Measurements from ENCODE around the gene ROBO3. TPM values are rescaled to one million over a fixed set of nuclear protein-coding genes. Genes with fewer than 3 reads are reported as not detected.
A peak's percentile ranks its signal among the peaks of the same experiment; 100 is the strongest.

Gene ROBO3
- total and polyA plus RNA-seq, 12 donors = 1.7 to 87.4 (median 19.1) TPM

DNA sequence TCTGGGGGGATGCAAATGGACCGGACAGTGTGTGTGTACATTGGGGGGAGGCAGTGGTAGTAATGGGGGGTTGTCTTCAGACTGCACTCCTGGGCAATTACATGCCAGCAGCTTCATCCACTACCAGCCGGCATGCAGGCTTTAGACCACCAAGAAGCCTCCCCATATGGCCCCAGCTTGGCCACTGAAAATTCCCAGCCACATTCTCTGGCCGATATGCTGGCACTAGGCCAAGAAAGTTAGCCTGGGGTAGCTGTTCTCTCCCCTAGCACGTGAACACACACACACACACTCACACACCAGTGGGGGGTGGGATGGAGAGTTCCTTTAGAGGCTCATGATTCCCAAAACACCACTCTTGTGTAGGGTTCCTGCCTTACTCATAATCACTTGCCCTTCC is 3.6 kb upstream of the ROBO3 start:
- no peaks in the 10 kb centered on the region for H3K36me3 ChIP-seq (replicated peaks in 1 of 2)
- H3K4me3 ChIP-seq = no peak overlapping the region
- no peaks in the 10 kb centered on the region for H3K9me3 ChIP-seq (replicated peaks in 1 of 3)
- no peak for TF ChIP-seq POLR2A (IDR thresholded peaks at IDR 0.05)
- TF ChIP-seq, protein P1, sequence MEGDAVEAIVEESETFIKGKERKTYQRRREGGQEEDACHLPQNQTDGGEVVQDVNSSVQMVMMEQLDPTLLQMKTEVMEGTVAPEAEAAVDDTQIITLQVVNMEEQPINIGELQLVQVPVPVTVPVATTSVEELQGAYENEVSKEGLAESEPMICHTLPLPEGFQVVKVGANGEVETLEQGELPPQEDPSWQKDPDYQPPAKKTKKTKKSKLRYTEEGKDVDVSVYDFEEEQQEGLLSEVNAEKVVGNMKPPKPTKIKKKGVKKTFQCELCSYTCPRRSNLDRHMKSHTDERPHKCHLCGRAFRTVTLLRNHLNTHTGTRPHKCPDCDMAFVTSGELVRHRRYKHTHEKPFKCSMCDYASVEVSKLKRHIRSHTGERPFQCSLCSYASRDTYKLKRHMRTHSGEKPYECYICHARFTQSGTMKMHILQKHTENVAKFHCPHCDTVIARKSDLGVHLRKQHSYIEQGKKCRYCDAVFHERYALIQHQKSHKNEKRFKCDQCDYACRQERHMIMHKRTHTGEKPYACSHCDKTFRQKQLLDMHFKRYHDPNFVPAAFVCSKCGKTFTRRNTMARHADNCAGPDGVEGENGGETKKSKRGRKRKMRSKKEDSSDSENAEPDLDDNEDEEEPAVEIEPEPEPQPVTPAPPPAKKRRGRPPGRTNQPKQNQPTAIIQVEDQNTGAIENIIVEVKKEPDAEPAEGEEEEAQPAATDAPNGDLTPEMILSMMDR (IDR thresholded peaks at IDR 0.05) = no peak
- intact Hi-C loops (cut with DNase I) = no loop called here
- H3K27me3 ChIP-seq = peaks cover 71% of the 10 kb centered on the region
- peaks cover 15 to 19% of the 10 kb centered on the region in 2 donors for H3K4me1 ChIP-seq (replicated peaks in 1 of 2)
- no peak for DNase-seq
- WGBS, 4 donors = 17 to 32% (median 29%) methylated on average over 2 to 4 of the region's 4 CpGs
- H3K27ac ChIP-seq = no peak overlapping the region

DNA sequence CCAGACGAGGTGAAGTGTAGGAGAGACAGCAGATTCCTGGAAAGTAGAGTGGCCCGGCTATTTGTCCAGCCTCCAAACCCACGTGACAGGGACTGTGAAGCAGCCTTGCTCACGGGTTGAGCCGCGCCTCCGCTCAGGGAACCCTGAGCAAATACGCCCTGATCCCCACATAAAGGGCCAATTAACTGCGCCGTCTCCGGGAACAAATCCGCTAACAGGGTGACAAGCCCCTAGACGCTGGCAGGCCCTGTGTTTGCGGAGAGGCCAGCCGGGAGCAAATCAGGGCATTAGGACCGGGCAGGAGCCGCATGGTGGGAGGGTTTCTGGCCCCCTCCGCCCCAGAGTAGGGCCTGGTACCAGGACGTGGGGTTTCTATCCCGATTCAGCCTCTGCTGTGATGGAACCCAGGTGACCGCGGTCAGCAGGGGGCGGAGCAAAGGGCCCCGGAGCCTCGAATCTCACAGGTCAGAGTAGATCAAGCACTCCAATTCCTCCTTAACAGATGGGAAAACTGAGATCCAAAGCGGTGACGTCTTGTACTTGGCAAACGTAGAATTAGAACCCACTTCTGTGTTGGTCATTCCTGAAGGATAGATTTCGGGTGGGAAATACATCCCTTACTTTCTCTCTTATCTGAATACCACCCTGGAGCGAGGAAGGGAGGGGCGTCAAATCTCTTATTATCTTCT is 2.0 kb upstream of the ROBO3 start:
- peak overlapping the region in 1 of 4 donors; percentile 46 for H3K4me3 ChIP-seq
- intact Hi-C loops (cut with DNase I) = no loop called here
- no peak overlapping the region for H3K27ac ChIP-seq
- peaks cover 73% of the 10 kb centered on the region for H3K27me3 ChIP-seq
- no peaks in the 10 kb centered on the region for H3K36me3 ChIP-seq (replicated peaks in 1 of 2)
- 2 to 3% (median 3%) methylated on average over 14 to 31 of the region's 31 CpGs for WGBS, 4 donors
- H3K9me3 ChIP-seq (replicated peaks in 1 of 3) = no peaks in the 10 kb centered on the region
- peaks cover 15 to 19% of the 10 kb centered on the region in 2 donors for H3K4me1 ChIP-seq (replicated peaks in 1 of 2)
- TF ChIP-seq POLR2A (IDR thresholded peaks at IDR 0.05) = no peak
- TF ChIP-seq, protein P1 (IDR thresholded peaks at IDR 0.05) = no peak
- DNase-seq = peak in 6 of 7 donors; percentile 61 to 77 (median 70)

DNA sequence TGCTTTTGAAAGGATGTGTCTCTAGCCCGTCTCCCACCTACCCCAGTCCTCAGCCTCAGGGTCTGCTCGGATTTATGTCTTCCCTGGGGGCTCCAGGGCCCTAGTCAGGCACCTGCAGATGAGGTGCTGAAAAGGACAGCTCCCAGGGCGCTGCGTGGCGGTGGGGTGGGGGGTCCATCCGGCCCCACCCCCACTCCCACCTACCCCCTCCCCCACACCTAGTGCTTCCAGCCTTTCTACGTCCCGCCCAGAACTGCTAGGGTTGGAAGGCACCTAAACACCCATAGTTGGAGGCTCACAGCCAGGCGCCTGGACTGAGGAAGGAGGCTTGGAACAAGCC is 1.4 kb upstream of the ROBO3 start:
- no peak for DNase-seq
- no peak overlapping the region for H3K27ac ChIP-seq
- no peaks in the 10 kb centered on the region for H3K9me3 ChIP-seq (replicated peaks in 1 of 3)
- 0 to 7% (median 3%) methylated on average over 2 to 9 of the region's 9 CpGs for WGBS, 4 donors
- intact Hi-C loops (cut with DNase I) = no loop called here
- no peaks in the 10 kb centered on the region for H3K36me3 ChIP-seq (replicated peaks in 1 of 2)
- TF ChIP-seq, protein P1 (IDR thresholded peaks at IDR 0.05) = no peak
- no peak for TF ChIP-seq POLR2A (IDR thresholded peaks at IDR 0.05)
- H3K4me1 ChIP-seq (replicated peaks in 1 of 2) = peaks cover 15 to 20% of the 10 kb centered on the region in 2 donors
- peaks cover 75% of the 10 kb centered on the region for H3K27me3 ChIP-seq
- no peak overlapping the region for H3K4me3 ChIP-seq

DNA sequence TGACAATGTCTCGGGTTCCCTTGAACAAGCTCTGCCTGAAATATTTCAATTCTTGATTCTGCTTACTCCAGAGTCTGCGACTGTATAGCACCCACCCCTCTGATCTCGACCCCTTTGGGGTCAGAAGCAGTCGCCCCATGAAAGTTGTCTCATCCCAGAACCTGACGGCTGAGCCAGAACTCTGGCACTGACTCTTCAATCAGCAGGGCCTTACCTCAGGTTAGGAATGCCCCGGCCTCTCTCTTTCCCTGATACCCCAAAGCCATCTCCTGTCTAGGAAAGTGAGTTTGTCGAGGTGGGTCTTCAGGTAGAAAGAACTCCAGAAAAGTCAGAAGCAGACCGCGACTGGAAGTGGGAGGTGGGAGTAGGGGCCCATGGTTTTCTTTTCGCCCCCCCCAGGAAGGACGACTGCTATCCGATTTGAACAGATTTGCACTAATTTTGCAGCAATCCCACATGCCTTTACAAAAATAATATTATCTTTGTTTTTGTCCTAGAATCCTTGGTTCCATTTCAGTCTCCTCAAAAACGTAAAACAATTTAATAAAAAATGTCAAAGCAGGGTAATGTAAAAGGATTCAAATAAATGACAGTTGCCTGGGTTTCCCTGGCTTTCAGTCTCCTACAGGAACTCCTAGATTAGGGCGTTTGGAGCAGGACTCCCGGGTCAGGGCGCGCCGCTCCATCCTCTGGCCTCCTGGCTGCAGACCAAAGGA is 898 bp upstream of the ROBO3 start:
- H3K36me3 ChIP-seq (replicated peaks in 1 of 2) = no peaks in the 10 kb centered on the region
- no peak overlapping the region for H3K27ac ChIP-seq
- 8 to 10% (median 9%) methylated on average over 18 of the region's 18 CpGs for WGBS, 4 donors
- no peaks in the 10 kb centered on the region for H3K9me3 ChIP-seq (replicated peaks in 1 of 3)
- H3K4me3 ChIP-seq = no peak overlapping the region
- intact Hi-C loops (cut with DNase I) = no loop called here
- no peak for DNase-seq
- peaks cover 15 to 21% of the 10 kb centered on the region in 2 donors for H3K4me1 ChIP-seq (replicated peaks in 1 of 2)
- H3K27me3 ChIP-seq = peaks cover 79% of the 10 kb centered on the region
- TF ChIP-seq, protein P1 (IDR thresholded peaks at IDR 0.05) = no peak
- TF ChIP-seq POLR2A (IDR thresholded peaks at IDR 0.05) = no peak
